Muscle layer of duodenum (tissue), 2 donors: ENCODE measurements around the gene ITPR1.

ENCODE experiments used
- H3K27ac ChIP-seq: one replicate; pipeline ENCODE4 v1.7.0; 2013; ENCODE audit warnings: mild to moderate bottlenecking, low read length
- H3K27me3 ChIP-seq: one replicate; pipeline ENCODE4 v1.7.0; 2013; ENCODE audit warnings: low read depth, mild to moderate bottlenecking, control low read depth, low read length
- H3K36me3 ChIP-seq, 2 donors: one replicate each; pipeline ENCODE4 v1.7.0; 2013; ENCODE audit warnings: low read length in 2 of 2, control low read depth in 1 of 2, mild to moderate bottlenecking in 1 of 2; ENCODE audit not compliant: insufficient read depth in 2 of 2, control insufficient read depth in 1 of 2
- H3K4me1 ChIP-seq, 2 donors: one replicate each; pipeline ENCODE4 v1.7.0; 2013; ENCODE audit warnings: low read length in 2 of 2, mild to moderate bottlenecking in 2 of 2, control low read depth in 1 of 2, moderate library complexity in 1 of 2; ENCODE audit not compliant: insufficient read depth in 2 of 2, control insufficient read depth in 1 of 2
- H3K4me3 ChIP-seq, 2 donors: one replicate each; pipeline ENCODE4 v1.7.0; 2013; ENCODE audit warnings: low read length in 2 of 2, low read depth in 1 of 2, mild to moderate bottlenecking in 1 of 2
- H3K9me3 ChIP-seq, 2 donors: one replicate each; pipeline ENCODE4 v1.7.0; 2013; ENCODE audit warnings: low read length in 2 of 2, control low read depth in 1 of 2, mild to moderate bottlenecking in 1 of 2; ENCODE audit not compliant: control insufficient read depth in 1 of 2
- donor health status: healthy.

The ITPR1 gene

GRCh38 chr3:4613366-4613765 is 120.2 kb downstream of the ITPR1 start:
- Histone ChIP-seq H3K4me1 (no peaks in the 10 kb centered on the region), H3K27ac (no peak overlapping the region), H3K4me3 (no peak overlapping the region), H3K9me3 (no peaks in the 10 kb centered on the region), H3K27me3 (no peaks in the 10 kb centered on the region), H3K36me3 (no peaks in the 10 kb centered on the region)

- Histone ChIP-seq H3K4me1 (peaks cover 0 to 6% of the 10 kb centered on the region in 2 donors), H3K27me3 (no peaks in the 10 kb centered on the region), H3K4me3 (no peak overlapping the region), H3K9me3 (no peaks in the 10 kb centered on the region), H3K27ac (no peak overlapping the region), H3K36me3 (no peaks in the 10 kb centered on the region)
These were observed 120.9 kb downstream of the ITPR1 start for GRCh38 chr3:4614070-4614469.

- Histone ChIP-seq H3K27me3 (no peaks in the 10 kb centered on the region), H3K36me3 (no peaks in the 10 kb centered on the region), H3K4me1 (peaks cover 0 to 6% of the 10 kb centered on the region in 2 donors), H3K9me3 (no peaks in the 10 kb centered on the region), H3K4me3 (no peak overlapping the region), H3K27ac (no peak overlapping the region)
These were observed 121.8 kb downstream of the ITPR1 start for GRCh38 chr3:4614927-4615326.

GRCh38 chr3:4615750-4616149 is 122.6 kb downstream of the ITPR1 start:
- Histone ChIP-seq H3K4me3 (no peak overlapping the region), H3K36me3 (no peaks in the 10 kb centered on the region), H3K9me3 (no peaks in the 10 kb centered on the region), H3K4me1 (peaks cover 0 to 6% of the 10 kb centered on the region in 2 donors), H3K27ac (no peak overlapping the region), H3K27me3 (no peaks in the 10 kb centered on the region)

GRCh38 chr3:4623421-4623999 is 130.4 kb downstream of the ITPR1 start:
- no peak overlapping the region for H3K27ac ChIP-seq
- no peak overlapping the region for H3K4me3 ChIP-seq
- peaks cover 0 to 6% of the 10 kb centered on the region in 2 donors for H3K4me1 ChIP-seq
- peaks cover 0 to 4% of the 10 kb centered on the region in 2 donors for H3K9me3 ChIP-seq
- H3K27me3 ChIP-seq = no peaks in the 10 kb centered on the region
- no peaks in the 10 kb centered on the region for H3K36me3 ChIP-seq

- Histone ChIP-seq H3K4me1 (no peaks in the 10 kb centered on the region), H3K27ac (no peak overlapping the region)
These were observed 134.7 kb downstream of the ITPR1 start for GRCh38 chr3:4627651-4628375.

GRCh38 chr3:4629095-4630007 is 136.2 kb downstream of the ITPR1 start:
- H3K36me3 ChIP-seq = no peaks in the 10 kb centered on the region
- H3K27ac ChIP-seq = no peak overlapping the region
- no peaks in the 10 kb centered on the region for H3K9me3 ChIP-seq
- H3K27me3 ChIP-seq = no peaks in the 10 kb centered on the region
- peaks cover 0 to 3% of the 10 kb centered on the region in 2 donors for H3K4me1 ChIP-seq
- H3K4me3 ChIP-seq = no peak overlapping the region

More at GRCh38 chr3:4627651-4628375, 134.7 kb downstream of the ITPR1 start:
- Histone ChIP-seq H3K27me3 (no peaks in the 10 kb centered on the region), H3K9me3 (no peaks in the 10 kb centered on the region), H3K4me3 (no peak overlapping the region), H3K36me3 (no peaks in the 10 kb centered on the region)

GRCh38 chr3:4633078-4634004 is 140.2 kb downstream of the ITPR1 start:
- Histone ChIP-seq H3K27me3 (no peaks in the 10 kb centered on the region), H3K36me3 (peaks cover 0 to 3% of the 10 kb centered on the region in 2 donors), H3K27ac (no peak overlapping the region), H3K4me3 (no peak overlapping the region), H3K4me1 (peaks cover 0 to 3% of the 10 kb centered on the region in 2 donors), H3K9me3 (no peaks in the 10 kb centered on the region)

- Histone ChIP-seq H3K36me3 (peaks cover 0 to 4% of the 10 kb centered on the region in 2 donors), H3K9me3 (no peaks in the 10 kb centered on the region), H3K27me3 (no peaks in the 10 kb centered on the region), H3K4me1 (peaks cover 0 to 3% of the 10 kb centered on the region in 2 donors), H3K27ac (no peak overlapping the region), H3K4me3 (no peak overlapping the region)
These were observed 141.7 kb downstream of the ITPR1 start for GRCh38 chr3:4634894-4635293.

- H3K36me3 ChIP-seq = peaks cover 16 to 17% of the 10 kb centered on the region in 2 donors
- no peaks in the 10 kb centered on the region for H3K9me3 ChIP-seq
- peaks cover 0 to 3% of the 10 kb centered on the region in 2 donors for H3K4me1 ChIP-seq
- no peak overlapping the region for H3K4me3 ChIP-seq
- no peaks in the 10 kb centered on the region for H3K27me3 ChIP-seq
- H3K27ac ChIP-seq = no peak overlapping the region
These were observed 144.1 kb downstream of the ITPR1 start for GRCh38 chr3:4637265-4637664.
